Measurements from ENCODE around the gene USP17L12.
"Not testable (repeated sequence)": the region's sequence is repeated elsewhere in the genome, so short reads cannot be mapped to it uniquely, and the experiment has no call there.

Gene USP17L12
- total RNA-seq: 0 reads per million in 2 donors

- DNase-seq: not testable (repeated sequence)
Observed at GRCh38 chr4:9219852-9220251, at the start of gene USP17L12. USP17L12 (plus strand) TSS chr4:9220152; CDS start chr4:9220152, 0 bp downstream.

- DNase-seq: not testable (repeated sequence)
Observed at GRCh38 chr4:9210357-9210756, 9.6 kb upstream of the USP17L12 start, which contains the start of gene USP17L10. USP17L10 (plus strand) TSS chr4:9210657; CDS start chr4:9210657, 0 bp downstream.

GRCh38 chr4:9214701-9215100 lies 5.3 kb upstream of the USP17L12 start:
- DNase-seq: not testable (repeated sequence)

DNA sequence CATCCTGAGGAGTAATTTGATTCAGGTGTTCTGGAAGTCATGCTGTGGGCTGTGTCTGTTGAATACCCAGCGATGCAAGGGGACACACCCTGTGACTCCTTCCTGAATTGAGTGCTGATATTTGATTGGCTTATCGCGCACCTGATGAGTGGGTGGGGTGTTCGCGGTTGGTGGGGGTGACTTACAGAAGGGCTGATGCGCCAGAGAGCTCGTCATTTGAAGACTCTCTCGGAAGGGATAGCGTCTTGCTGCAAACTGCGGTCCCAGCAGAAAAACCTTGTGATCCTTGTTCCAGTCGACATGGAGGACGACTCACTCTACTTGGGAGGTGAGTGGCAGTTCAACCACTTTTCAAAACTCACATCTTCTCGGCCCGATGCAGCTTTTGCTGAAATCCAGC lies 4.8 kb upstream of the USP17L12 start, which contains the start of gene USP17L11:
TSS of gene USP17L11 (plus strand) at position 301 of the 400 bp plus-strand sequence. CDS start at position 301, 0 bp downstream.
- DNase-seq: not testable (repeated sequence)

- DNase-seq: not testable (repeated sequence)
Observed at GRCh38 chr4:9224596-9224995, 4.6 kb downstream of the USP17L12 start, which contains the start of gene USP17L13. USP17L13 (plus strand) TSS chr4:9224896; CDS start chr4:9224896, 0 bp downstream.

DNA sequence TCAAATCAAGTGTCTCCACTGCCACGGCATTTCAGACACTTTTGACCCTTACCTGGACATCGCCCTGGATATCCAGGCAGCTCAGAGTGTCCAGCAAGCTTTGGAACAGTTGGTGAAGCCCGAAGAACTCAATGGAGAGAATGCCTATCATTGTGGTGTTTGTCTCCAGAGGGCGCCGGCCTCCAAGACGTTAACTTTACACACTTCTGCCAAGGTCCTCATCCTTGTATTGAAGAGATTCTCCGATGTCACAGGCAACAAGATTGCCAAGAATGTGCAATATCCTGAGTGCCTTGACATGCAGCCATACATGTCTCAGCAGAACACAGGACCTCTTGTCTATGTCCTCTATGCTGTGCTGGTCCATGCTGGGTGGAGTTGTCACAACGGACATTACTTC lies 10.3 kb downstream of the USP17L12 start:
- DNase-seq: not testable (repeated sequence)

- not testable (repeated sequence) for DNase-seq
Observed at GRCh38 chr4:9234085-9234484, 14.1 kb downstream of the USP17L12 start, which contains the start of gene USP17L15. USP17L15 (plus strand) TSS chr4:9234385; CDS start chr4:9234385, 0 bp downstream.

DNA sequence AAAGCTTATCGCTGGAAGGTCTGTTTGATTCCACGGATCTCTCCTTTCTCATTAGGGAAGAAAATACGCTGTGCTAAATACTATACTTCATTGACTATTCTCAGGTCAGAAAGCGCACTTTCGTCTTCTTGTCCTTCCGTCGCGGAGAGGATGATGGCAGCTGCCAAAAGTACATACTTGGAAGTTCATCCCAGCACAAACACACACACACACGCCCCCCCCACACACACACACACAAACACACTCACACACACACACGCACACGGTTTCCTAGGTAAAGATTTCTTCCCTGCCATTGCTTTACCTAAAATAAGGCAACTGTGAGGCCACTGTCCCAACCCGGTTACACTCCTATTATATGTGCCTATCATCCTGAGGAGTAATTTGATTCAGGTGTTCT lies 18.5 kb downstream of the USP17L12 start:
- DNase-seq: not testable (repeated sequence)

GRCh38 chr4:9243579-9243978 lies 23.6 kb downstream of the USP17L12 start, which contains the start of gene USP17L17:
USP17L17 (plus strand) TSS chr4:9243879; CDS start chr4:9243879, 0 bp downstream.
- DNase-seq: not testable (repeated sequence)

DNA sequence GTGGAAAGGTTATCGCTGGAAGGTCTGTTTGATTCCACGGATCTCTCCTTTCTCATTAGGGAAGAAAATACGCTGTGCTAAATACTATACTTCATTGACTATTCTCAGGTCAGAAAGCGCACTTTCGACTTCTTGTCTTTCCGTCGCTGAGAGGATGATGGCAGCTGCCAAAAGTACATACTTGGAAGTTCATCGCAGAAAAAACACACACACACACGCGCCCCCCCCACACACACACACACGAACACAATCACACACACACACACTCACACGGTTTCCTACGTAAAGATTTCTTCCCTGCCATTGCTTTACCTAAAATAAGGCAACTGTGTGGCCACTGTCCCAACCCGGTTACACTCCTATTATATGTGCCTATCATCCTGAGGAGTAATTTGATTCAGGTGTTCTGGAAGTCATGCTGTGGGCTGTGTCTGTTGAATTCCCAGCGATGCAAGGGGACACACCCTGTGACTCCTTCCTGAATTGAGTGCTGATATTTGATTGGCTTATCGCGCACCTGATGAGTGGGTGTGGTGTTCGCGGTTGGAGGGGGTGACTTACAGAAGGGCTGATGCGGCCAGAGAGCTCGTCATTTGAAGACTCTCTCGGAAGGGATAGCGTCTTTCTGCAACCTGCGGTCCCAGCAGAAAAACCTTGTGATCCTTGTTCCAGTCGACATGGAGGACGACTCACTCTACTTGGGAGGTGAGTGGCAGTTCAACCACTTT lies 28.2 kb downstream of the USP17L12 start, which contains the start of gene USP17L18:
TSS of gene USP17L18 (plus strand) at position 678 of the 728 bp plus-strand sequence. CDS start at position 678, 0 bp downstream.
- not testable (repeated sequence) for DNase-seq

DNA sequence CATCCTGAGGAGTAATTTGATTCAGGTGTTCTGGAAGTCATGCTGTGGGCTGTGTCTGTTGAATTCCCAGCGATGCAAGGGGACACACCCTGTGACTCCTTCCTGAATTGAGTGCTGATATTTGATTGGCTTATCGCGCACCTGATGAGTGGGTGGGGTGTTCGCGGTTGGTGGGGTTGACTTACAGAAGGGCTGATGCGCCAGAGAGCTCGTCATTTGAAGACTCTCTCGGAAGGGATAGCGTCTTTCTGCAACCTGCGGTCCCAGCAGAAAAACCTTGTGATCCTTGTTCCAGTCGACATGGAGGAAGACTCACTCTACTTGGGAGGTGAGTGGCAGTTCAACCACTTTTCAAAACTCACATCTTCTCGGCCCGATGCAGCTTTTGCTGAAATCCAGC lies 33.1 kb downstream of the USP17L12 start, which contains the start of gene USP17L19:
TSS of gene USP17L19 (plus strand) at position 301 of the 400 bp plus-strand sequence. CDS start at position 301, 0 bp downstream.
- DNase-seq: not testable (repeated sequence)

DNA sequence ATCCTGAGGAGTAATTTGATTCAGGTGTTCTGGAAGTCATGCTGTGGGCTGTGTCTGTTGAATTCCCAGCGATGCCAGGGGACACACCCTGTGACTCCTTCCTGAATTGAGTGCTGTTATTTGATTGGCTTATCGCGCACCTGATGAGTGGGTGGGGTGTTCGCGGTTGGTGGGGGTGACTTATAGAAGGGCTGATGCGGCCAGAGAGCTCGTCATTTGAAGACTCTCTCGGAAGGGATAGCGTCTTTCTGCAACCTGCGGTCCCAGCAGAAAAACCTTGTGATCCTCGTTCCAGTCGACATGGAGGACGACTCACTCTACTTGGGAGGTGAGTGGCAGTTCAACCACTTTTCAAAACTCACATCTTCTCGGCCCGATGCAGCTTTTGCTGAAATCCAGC lies 37.9 kb downstream of the USP17L12 start, which contains the start of gene USP17L20:
TSS of gene USP17L20 (plus strand) at position 301 of the 400 bp plus-strand sequence. CDS start at position 301, 0 bp downstream.
- not testable (repeated sequence) for DNase-seq

DNA sequence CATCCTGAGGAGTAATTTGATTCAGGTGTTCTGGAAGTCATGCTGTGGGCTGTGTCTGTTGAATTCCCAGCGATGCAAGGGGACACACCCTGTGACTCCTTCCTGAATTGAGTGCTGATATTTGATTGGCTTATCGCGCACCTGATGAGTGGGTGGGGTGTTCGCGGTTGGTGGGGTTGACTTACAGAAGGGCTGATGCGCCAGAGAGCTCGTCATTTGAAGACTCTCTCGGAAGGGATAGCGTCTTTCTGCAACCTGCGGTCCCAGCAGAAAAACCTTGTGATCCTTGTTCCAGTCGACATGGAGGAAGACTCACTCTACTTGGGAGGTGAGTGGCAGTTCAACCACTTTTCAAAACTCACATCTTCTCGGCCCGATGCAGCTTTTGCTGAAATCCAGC lies 42.6 kb downstream of the USP17L12 start, which contains the start of gene USP17L21:
TSS of gene USP17L21 (plus strand) at position 301 of the 400 bp plus-strand sequence. CDS start at position 301, 0 bp downstream.
- DNase-seq: not testable (repeated sequence)

DNA sequence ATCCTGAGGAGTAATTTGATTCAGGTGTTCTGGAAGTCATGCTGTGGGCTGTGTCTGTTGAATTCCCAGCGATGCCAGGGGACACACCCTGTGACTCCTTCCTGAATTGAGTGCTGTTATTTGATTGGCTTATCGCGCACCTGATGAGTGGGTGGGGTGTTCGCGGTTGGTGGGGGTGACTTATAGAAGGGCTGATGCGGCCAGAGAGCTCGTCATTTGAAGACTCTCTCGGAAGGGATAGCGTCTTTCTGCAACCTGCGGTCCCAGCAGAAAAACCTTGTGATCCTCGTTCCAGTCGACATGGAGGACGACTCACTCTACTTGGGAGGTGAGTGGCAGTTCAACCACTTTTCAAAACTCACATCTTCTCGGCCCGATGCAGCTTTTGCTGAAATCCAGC lies 47.4 kb downstream of the USP17L12 start, which contains the start of gene USP17L22:
TSS of gene USP17L22 (plus strand) at position 301 of the 400 bp plus-strand sequence. CDS start at position 301, 0 bp downstream.
- DNase-seq: not testable (repeated sequence)

Measured in T-helper 9 cell (primary cell).